Panc1 (cell line): ENCODE results near the gene NME8. TPM values are rescaled to one million over a fixed set of nuclear protein-coding genes. Genes with fewer than 3 reads are reported as not detected.

Experiments used
- ATAC-seq: fragments of 200-7000 bp; cut with Tn5 transposase; 2 replicates; pipeline ENCODE4 v1.9.1; 2020; ENCODE audit warnings: mild to moderate bottlenecking, moderate library complexity
- BruUV-seq: library from RNA; stranded (reverse); fragments of 400-500 nt; replicated peaks from 2 replicates; lab custom pipeline; 2021; lab: Mats Ljungman, UMichigan
- CTCF ChIA-PET: fragments of 300-600 bp; sonication (Branson Sonifier 250); formaldehyde crosslinking; loops from one replicate; lab custom pipeline; 2022; ENCODE audit warnings: antibody characterized with exemption; lab: Charles Lee
- POLR2A ChIA-PET: fragments of 300-600 bp; sonication (Branson Sonifier 250); formaldehyde crosslinking; loops from one replicate; lab custom pipeline; 2022; ENCODE audit warnings: antibody characterized with exemption; lab: Charles Lee
- DNase-seq: peaks from one replicate; pipeline ENCODE4 v3.0.0-alpha.2; 2010; ENCODE audit warnings: low read depth, low spot score
- H3K27ac ChIP-seq: 2 replicates; pipeline ENCODE4 v1.5.1; 2011; ENCODE audit warnings: mild to moderate bottlenecking, low read length, inconsistent platforms
- H3K27me3 ChIP-seq: fragments of 200-500 bp; sonication (Bioruptor generic); 2 replicates; pipeline ENCODE4 v1.6.0; 2014; ENCODE audit warnings: low read length, inconsistent platforms; ENCODE audit not compliant: control insufficient read depth, insufficient read depth
- H3K36me3 ChIP-seq: fragments of 200-500 bp; sonication (Bioruptor generic); 2 replicates; pipeline ENCODE4 v1.5.1; 2014; ENCODE audit warnings: inconsistent platforms, mild to moderate bottlenecking, low read length, moderate library complexity; ENCODE audit not compliant: control insufficient read depth, insufficient read depth
- H3K4me1 ChIP-seq: 2 replicates; pipeline ENCODE4 v1.5.1; 2011; ENCODE audit warnings: inconsistent platforms, mild to moderate bottlenecking, low read length, moderate library complexity; ENCODE audit not compliant: control insufficient read depth, insufficient read depth
- H3K4me3 ChIP-seq, 2 experiments: 2 replicates each; pipeline ENCODE4 v1.5.1; 2011 to 2012; ENCODE audit warnings: low read depth in 2 of 2, low read length in 2 of 2, mild to moderate bottlenecking in 2 of 2, inconsistent platforms in 1 of 2, moderate library complexity in 1 of 2
- H3K9me3 ChIP-seq: fragments of 200-500 bp; sonication (Bioruptor generic); 2 replicates; pipeline ENCODE4 v1.5.1; 2014; ENCODE audit warnings: low read depth, mild to moderate bottlenecking, inconsistent platforms, low read length, moderate library complexity; ENCODE audit not compliant: control insufficient read depth, insufficient read depth
- POLR2AphosphoS5 ChIP-seq: IDR thresholded peaks from 2 replicates; pipeline ENCODE4 v1.6.1; 2012; ENCODE audit warnings: mild to moderate bottlenecking, low read depth, low read length, moderate library complexity
- in situ Hi-C: cut with HindIII; loops from 2 replicates; pipeline ENCODE4 v1.10.0; 2016; ENCODE audit warnings: low sequenced_read_pairs, low pct_unique_long_range_greater_than_20kb
- intact Hi-C: fragments of 100-400 bp; cut with micrococcal nuclease; formaldehyde crosslinking; loops from one replicate; pipeline ENCODE4 v1.10.0; 2022; ENCODE audit not compliant: unreplicated experiment
- total RNA-seq: library from RNA; stranded (reverse); gene quantifications from one replicate; pipeline ENCODE4 v1.2.1, GENCODE V29; 2021; ENCODE audit not compliant: unreplicated experiment
- TF ChIP-seq, protein P1 (sequence below): fragments of 450-650 bp; IDR thresholded peaks from 2 replicates; pipeline ENCODE4 v1.5.1; 2017; ENCODE audit warnings: mild to moderate bottlenecking
- TF ChIP-seq, protein P2 (sequence below), 2 experiments: IDR thresholded peaks; 2 replicates each; pipeline ENCODE4 v1.6.1; 2011 to 2012; ENCODE audit warnings: low read depth in 2 of 2, control low read depth in 1 of 2, low read length in 1 of 2, mild to moderate bottlenecking in 1 of 2, moderate library complexity in 1 of 2; ENCODE audit not compliant: insufficient read depth in 1 of 2

Gene NME8
- total RNA-seq, 1 experiment from 2014 or later = not detected

- no peak for ATAC-seq
These were observed 15.1 kb upstream of the NME8 start for GRCh38 chr7:37833107-37833817.

GRCh38 chr7:37833818-37834146, 14.6 kb upstream of the NME8 start:
- TF ChIP-seq, protein P1, sequence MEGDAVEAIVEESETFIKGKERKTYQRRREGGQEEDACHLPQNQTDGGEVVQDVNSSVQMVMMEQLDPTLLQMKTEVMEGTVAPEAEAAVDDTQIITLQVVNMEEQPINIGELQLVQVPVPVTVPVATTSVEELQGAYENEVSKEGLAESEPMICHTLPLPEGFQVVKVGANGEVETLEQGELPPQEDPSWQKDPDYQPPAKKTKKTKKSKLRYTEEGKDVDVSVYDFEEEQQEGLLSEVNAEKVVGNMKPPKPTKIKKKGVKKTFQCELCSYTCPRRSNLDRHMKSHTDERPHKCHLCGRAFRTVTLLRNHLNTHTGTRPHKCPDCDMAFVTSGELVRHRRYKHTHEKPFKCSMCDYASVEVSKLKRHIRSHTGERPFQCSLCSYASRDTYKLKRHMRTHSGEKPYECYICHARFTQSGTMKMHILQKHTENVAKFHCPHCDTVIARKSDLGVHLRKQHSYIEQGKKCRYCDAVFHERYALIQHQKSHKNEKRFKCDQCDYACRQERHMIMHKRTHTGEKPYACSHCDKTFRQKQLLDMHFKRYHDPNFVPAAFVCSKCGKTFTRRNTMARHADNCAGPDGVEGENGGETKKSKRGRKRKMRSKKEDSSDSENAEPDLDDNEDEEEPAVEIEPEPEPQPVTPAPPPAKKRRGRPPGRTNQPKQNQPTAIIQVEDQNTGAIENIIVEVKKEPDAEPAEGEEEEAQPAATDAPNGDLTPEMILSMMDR = peak; percentile 57
- TF ChIP-seq, protein P2, sequence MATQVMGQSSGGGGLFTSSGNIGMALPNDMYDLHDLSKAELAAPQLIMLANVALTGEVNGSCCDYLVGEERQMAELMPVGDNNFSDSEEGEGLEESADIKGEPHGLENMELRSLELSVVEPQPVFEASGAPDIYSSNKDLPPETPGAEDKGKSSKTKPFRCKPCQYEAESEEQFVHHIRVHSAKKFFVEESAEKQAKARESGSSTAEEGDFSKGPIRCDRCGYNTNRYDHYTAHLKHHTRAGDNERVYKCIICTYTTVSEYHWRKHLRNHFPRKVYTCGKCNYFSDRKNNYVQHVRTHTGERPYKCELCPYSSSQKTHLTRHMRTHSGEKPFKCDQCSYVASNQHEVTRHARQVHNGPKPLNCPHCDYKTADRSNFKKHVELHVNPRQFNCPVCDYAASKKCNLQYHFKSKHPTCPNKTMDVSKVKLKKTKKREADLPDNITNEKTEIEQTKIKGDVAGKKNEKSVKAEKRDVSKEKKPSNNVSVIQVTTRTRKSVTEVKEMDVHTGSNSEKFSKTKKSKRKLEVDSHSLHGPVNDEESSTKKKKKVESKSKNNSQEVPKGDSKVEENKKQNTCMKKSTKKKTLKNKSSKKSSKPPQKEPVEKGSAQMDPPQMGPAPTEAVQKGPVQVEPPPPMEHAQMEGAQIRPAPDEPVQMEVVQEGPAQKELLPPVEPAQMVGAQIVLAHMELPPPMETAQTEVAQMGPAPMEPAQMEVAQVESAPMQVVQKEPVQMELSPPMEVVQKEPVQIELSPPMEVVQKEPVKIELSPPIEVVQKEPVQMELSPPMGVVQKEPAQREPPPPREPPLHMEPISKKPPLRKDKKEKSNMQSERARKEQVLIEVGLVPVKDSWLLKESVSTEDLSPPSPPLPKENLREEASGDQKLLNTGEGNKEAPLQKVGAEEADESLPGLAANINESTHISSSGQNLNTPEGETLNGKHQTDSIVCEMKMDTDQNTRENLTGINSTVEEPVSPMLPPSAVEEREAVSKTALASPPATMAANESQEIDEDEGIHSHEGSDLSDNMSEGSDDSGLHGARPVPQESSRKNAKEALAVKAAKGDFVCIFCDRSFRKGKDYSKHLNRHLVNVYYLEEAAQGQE (IDR thresholded peaks at IDR 0.05; ENCODE audit: insufficient read depth in 1 of 2, low read depth in 2 of 2, low read length in 1 of 2) = no peak
- DNase-seq = no peak
- ChIA-PET CTCF (interaction anchor here (0.6 kb wide), 1 partner anchor 599 kb away, joined by 3 read pairs; no protein-coding TSS in a partner anchor), POLR2A (no interaction called here)
- Histone ChIP-seq H3K4me3 (no peak overlapping the region), H3K27me3 (no peaks in the 10 kb centered on the region; the same call in none of the 2 replicates), H3K9me3 (no peaks in the 10 kb centered on the region), H3K27ac (no peak overlapping the region), H3K4me1 (peaks cover 4% of the 10 kb centered on the region; the same call in 1 of the 2 replicates), H3K36me3 (no peaks in the 10 kb centered on the region)
- BruUV-seq = no TSS peak
- intact Hi-C loops = loop anchor here (5.0 to 10.0 kb wide), 2 partner anchors 319 to 596 kb away; no protein-coding TSS in a partner anchor
- no peak for ATAC-seq
- in situ Hi-C loops = no loop called here

More at GRCh38 chr7:37833107-37833817, 15.1 kb upstream of the NME8 start:
- Histone ChIP-seq H3K27ac (no peak overlapping the region), H3K36me3 (no peaks in the 10 kb centered on the region), H3K4me3 (peak overlapping the region in 1 of 2 experiments; percentile 37; a peak in 2 of 4 replicates), H3K9me3 (no peaks in the 10 kb centered on the region), H3K27me3 (no peaks in the 10 kb centered on the region; the same call in none of the 2 replicates), H3K4me1 (peaks cover 4% of the 10 kb centered on the region; the same call in 1 of the 2 replicates)
- no peak for DNase-seq
- BruUV-seq = no TSS peak
- intact Hi-C loops = loop anchor here (5.0 to 10.0 kb wide), 2 partner anchors 318 to 596 kb away; no protein-coding TSS in a partner anchor
- CTCF ChIA-PET = interaction anchor here (0.6 kb wide), 1 partner anchor 599 kb away, joined by 3 read pairs; no protein-coding TSS in a partner anchor
- TF ChIP-seq, protein P1 = peak; percentile 89
- TF ChIP-seq POLR2AphosphoS5 = no peak
- in situ Hi-C loops = no loop called here
- POLR2A ChIA-PET = no interaction called here
